ENCODE measurements around the gene CBS. TPM values are rescaled to one million over a fixed set of nuclear protein-coding genes. Genes with fewer than 3 reads are reported as not detected.
"Not testable (repeated sequence)": the region's sequence is repeated elsewhere in the genome, so short reads cannot be mapped to it uniquely, and the experiment has no call there.

CBS gene
- 10 to 100 TPM; 20.2 to 37.0 (median 30.1) TPM for polyA plus RNA-seq (ENCODE audit: insufficient read length in 3 of 3)

DNA sequence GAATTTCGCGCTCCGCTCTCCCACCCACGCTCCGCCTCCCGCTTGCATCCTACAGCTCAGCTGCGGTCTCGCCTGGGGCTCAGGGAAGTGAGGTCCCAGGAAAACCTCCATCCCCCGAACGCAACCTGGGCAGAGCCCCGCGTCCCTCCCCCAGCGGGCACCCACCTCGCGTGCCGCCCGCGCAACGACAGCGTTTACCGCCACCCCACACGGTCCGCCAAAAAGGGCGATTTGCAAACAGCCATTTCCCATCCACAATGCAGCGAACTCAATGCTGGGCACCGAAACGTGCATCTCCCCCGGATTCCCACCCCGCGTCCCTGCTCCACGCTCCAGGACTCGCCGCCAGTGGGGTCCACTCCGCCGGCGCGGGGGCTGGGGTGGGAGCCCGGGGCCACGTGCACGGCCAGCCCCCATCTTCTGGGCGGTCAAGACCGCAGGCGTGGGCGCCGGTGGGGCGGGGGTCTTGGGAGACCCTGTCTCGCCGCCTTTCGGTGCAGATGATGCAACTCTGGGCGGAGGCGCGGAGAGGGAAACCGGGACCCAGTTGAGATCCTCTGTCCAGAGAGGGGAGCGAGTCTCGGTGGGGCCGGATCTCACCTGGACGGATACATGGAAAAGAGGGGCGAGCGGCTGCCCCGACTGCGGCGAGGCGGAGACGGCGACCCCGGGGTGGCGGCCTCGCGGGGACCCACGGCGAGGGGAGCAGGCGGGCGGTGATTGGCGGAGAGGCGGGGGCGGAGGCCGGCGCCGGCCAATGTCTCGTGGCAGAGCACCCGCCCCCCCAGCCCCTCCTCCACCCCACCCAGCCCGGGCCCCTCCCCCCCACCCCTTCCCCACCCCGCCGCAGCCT lies at the start of gene CBS:
TSS of gene CBS (minus strand) at position 666 of the 853 bp plus-strand sequence. CDS start 3,642 bp downstream, outside the sequence.
- DNase-seq (ENCODE audit: low read depth in 3 of 3, low spot score in 2 of 3), result not testable (repeated sequence)

- DNase-seq (ENCODE audit: low read depth in 3 of 3, low spot score in 2 of 3), result not testable (repeated sequence)
Measured at GRCh38 chr21:43115956-43116355, 40.3 kb upstream of the CBS start.

GRCh38 chr21:43114483-43114882 lies 38.8 kb upstream of the CBS start:
- DNase-seq (ENCODE audit: low read depth in 3 of 3, low spot score in 2 of 3), result not testable (repeated sequence)

DNA sequence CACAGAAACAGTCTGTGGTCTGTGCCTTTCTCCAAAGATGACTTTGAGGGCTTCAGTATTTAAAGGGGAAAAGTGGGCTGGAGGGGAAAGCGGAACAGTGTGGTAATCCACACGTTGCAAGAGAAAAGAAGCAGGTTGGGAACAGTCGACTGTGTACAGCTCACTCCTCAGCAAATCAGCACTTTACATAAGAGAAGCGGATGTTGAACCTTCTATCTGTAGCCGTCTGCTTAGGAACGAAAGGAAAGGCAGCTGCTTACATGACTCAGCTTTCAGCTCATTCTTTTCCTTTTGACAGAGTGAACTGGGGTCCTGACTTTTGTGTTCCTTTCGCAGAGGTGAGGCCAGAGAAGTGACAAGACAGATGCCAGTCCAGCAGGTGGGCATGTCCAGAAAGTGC lies 33.4 kb upstream of the CBS start:
- DNase-seq (ENCODE audit: low read depth in 3 of 3, low spot score in 2 of 3), result not testable (repeated sequence)

DNA sequence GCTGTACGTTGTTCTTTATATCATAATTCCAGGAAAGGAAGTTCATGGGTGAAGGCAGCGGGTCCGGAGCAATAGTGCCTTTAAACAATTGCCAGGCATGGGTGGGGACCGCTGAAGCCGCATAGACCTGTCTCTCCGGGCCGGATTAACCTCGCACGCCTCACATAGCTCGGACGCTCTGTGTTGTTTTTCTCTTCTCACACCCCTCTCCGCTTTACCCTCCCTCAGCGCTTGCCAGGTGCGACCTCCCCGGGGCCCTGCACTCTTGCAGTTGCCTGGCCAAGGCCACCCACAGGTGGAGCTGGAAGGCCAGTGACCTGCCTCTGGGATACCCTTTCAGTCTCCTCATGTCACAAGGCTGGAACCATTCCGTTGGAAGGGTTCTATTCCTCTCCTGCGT lies 32.5 kb upstream of the CBS start:
- DNase-seq (ENCODE audit: low read depth in 3 of 3, low spot score in 2 of 3), result not testable (repeated sequence)

DNA sequence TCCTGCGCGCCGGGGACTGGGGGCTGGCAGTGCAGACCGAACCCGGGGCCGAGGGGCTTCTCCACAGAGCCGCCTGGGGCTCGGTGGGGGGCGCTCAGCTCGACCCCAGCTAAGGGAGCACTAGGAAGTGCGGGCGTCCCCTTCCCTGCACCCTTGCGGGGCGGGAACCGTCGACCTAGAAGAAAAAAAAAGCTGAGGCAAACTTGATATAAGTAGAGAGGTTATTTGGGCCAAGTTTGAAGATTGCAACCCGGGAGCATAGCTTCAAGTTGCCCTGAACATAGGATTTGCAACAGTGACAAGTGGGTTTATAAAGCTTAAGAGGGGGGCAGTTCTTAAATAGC lies 32.1 kb upstream of the CBS start:
- DNase-seq (ENCODE audit: low read depth in 3 of 3, low spot score in 2 of 3), result not testable (repeated sequence)

DNA sequence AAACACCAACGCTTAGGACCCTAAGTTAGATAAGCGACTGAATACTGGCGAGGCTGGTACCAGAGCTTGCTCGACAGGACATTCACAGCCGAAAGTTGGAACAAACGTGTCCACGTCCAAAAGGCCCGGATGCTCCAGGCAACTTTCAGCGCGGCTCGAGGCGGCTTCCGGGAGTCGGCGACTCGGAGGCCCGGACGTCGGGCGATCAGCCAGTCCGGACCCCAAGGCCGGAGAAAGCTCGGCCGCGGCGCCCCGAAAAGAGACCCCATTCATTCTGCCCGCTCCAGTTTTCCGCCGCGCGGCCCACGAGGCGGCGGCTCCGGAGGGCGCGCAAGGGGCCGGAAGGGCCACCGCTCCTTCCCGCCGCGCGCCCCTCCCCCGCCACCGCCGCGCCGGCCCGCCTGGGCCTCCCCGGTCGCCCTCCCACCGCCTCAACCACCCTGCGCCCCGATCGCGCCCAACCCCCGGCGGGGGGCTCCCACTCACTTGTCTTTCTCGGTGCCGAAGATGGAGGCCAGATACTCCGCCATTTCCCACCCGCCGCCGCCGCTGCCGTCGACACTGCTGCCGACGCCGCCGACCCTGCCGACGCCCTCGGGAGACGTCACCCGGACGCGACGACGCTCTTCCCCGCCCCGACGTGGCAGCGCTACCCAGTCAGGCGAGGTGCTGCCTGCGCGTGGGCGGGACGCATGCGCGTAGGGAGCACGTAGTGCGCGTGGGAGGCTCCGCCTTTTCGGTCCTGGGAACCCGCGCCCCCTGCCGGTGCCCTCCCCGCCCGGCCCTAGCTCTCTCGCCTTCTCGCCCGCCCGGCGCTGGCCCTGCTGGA lies 31.5 kb upstream of the CBS start, which contains the start of gene U2AF1:
TSS of gene U2AF1 (minus strand) at position 606 of the 829 bp plus-strand sequence. CDS start at position 530, 76 bp downstream.
- not testable (repeated sequence) for DNase-seq (ENCODE audit: low read depth in 3 of 3, low spot score in 2 of 3)

DNA sequence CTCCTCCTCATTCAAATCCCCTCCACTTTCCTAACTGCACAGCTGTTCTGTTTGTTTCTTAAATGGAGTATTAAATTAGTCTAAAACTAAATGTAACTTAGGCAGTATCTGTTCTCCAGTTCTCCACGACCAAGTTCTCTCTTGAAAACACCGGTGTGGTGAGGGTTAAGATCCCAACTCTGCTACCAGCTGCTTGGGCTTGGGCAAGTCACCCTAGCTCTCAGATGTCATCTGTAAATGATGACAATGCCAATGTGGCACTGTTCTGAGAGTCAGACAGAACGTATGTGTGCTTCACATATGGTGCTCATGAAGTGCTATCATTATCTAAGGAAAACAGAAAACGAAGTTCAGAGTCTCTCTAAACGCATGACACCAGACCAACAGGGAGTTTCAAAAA lies 29.0 kb upstream of the CBS start:
- DNase-seq (ENCODE audit: low read depth in 3 of 3, low spot score in 2 of 3), result not testable (repeated sequence)

DNA sequence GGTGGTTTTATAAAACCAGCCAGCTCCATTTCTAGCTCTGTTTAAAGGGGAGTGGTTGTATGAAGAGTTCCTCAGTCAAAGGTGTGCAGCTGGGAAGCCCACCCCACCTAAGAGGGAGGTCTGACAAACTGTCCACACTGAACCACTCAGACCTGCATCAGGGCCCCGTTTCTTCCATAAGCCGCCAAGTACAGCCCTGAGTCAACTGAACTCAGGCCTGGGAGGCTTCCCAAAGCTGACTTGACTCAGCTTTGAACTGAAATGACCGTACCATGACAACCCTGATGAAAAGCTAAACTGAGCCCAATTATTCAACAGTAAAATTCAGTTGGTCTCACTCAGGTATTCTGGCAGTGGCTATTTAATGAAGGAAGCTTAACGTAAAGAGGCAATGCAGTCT lies 26.6 kb upstream of the CBS start:
- DNase-seq (ENCODE audit: low read depth in 3 of 3, low spot score in 2 of 3), result not testable (repeated sequence)

DNA sequence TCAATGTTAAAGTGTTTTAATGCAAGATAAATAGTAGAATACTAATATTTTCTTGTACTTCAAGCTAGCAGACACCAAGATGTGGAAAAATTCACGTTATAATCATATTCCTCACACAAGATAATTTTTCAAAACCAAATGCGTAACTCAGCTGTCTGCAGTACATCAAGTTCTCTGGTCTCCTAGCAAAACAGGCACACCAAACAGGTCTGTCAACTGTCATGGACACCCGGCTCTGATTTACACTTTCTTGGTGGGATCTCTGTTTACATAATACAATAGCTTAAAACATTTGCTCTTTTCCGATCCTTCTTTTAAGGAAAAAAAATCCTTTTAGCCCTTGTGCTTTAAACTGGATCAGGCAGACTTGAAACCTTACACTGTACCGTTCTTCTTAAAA lies 26.0 kb upstream of the CBS start:
- DNase-seq (ENCODE audit: low read depth in 3 of 3, low spot score in 2 of 3), result not testable (repeated sequence)

- DNase-seq (ENCODE audit: low read depth in 3 of 3, low spot score in 2 of 3), result not testable (repeated sequence)
Measured at GRCh38 chr21:43101000-43101399, 25.4 kb upstream of the CBS start.

DNA sequence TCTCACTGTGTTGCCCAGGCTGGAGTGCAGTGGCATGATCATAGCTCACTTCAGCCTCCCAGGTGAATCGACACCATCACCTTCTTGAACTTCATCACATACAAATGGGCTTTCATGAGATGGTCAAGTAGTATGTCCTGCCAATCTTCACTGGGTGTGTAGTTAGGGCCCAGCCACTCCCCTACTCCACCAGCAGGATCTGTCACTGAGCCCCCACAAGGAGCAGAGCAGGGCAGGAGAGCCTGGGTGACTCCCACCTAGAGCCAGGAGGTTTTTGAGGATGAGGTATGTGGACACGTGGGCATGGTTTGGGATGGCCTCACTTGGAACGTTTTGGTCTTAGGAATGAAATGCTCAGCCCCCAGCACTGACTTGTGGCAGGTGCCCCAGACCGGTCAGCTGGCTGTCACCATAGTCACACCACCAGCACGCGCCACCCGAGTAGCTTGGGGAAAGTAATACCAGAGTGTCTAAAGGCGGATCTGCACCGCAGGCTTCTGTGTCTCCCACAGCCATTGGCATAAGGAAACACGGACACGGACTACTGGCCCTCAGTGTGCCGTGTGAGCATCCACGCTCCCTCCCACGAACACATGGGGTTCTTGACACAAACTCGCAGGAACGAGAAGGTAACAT lies 16.5 kb upstream of the CBS start:
- not testable (repeated sequence) for DNase-seq (ENCODE audit: low read depth in 3 of 3, low spot score in 2 of 3)

- not testable (repeated sequence) for DNase-seq (ENCODE audit: low read depth in 3 of 3, low spot score in 2 of 3)
Measured at GRCh38 chr21:43090947-43091346, 15.3 kb upstream of the CBS start.

DNA sequence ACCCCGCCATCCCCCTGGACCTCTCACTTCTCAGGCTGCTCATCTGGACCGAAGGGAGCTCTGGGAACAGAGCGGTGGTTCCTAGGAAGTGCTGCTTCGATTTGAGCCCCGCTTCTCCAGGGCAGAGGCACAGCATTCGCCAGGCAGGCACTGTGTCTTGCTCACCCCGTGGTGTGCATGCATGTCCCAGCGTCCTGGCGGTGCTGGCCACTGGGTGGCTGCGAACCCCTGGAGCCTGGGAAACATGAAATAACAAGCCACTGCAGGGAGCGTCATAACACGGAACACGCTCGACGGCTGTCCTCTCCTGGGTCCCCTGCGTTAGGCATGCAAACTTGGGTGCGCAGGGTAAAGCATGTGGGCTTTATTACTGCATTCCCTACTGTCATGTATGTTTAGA lies 13.8 kb upstream of the CBS start:
- not testable (repeated sequence) for DNase-seq (ENCODE audit: low read depth in 3 of 3, low spot score in 2 of 3)

- not testable (repeated sequence) for DNase-seq (ENCODE audit: low read depth in 3 of 3, low spot score in 2 of 3)
Measured at GRCh38 chr21:43082587-43083300, 7.1 kb upstream of the CBS start.

DNA sequence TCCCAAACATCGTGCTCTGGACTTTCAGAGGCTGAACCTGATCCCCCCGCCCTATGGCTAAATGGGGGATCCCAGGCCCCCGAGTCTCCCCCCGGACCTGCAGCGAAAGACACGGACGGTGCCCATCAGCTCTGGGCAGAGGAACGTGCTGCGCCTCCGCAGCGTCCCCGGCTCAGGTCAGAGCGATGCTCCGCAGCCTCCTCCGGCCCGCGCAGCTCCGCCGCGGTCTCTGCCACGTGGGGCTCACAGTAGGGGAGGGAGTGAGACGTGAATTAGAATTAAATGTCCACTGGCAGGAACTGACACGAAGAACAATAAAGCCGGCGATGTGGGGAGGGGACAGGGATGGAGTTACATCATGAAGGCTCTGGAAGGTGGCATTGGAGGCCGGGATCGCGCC lies 1.0 kb upstream of the CBS start:
- not testable (repeated sequence) for DNase-seq (ENCODE audit: low read depth in 3 of 3, low spot score in 2 of 3)

DNA sequence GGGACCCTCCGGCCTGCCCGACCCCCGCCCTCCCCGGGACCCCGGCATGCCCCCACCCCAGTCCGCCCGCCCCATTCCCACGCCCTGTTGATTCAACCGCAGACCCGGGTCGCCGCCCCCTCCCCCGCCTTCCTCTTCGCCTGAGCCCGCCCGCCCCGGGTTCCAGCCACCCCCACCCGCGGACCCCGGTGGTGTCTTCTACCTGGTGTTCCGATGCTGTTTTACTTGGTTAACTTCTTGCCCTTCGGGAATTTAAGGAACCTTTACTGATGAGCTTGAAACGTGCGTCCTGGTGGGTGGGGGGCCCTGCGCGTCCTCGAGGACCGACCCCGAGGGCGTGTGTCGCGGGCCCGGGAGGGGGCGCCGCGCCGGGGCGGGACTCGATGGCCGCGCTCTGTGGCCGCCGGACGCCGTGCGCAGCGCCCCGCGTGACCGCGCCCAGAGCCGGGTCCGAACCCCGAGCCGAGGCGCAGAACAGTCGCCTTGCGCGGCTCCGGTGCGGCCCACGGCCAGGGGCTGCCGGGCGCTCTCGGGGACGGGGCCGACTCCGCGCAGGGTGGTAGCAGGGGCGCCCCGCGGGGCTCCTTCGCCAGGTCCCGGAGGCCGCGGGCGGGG lies 495 bp upstream of the CBS start:
- DNase-seq (ENCODE audit: low read depth in 3 of 3, low spot score in 2 of 3), result not testable (repeated sequence)

DNA sequence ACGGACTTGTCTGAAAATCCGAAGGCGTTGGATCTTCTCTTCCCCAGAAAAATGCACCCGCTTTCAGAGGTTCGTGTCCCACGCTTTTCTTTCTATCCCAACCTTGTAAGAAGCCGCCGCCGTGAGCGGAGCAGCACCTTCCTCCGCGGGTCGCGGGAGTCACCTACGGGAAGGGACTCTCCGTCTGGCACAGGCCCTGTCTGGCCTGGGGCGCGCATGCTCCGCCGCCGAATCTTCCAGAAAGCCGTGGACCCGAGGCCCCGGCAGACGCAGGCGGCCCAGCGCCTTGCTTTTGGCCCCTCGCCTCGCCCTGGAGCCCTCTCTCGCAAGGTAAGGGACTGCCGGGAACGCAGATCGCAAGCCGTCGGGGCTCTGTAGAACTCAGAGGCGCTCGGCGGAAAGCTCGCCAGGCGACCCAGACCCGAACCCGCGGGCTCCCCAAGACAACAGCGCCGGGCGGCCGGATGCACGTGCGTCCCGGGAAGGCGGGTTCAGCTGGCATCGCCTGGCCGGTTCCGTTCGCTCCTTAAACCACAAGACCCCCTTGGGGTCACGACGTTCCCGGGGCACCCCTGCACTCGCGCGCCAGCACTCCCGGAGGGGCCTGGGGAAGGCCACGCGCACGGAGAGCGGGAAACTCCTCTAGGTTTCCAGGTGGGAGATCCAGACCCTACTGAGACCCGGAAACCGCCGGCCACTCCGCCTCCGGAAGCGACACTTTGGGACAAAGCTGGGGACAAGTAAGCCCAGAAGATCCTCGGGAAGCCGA lies 1.1 kb downstream of the CBS start:
- not testable (repeated sequence) for DNase-seq (ENCODE audit: low read depth in 3 of 3, low spot score in 2 of 3)

DNA sequence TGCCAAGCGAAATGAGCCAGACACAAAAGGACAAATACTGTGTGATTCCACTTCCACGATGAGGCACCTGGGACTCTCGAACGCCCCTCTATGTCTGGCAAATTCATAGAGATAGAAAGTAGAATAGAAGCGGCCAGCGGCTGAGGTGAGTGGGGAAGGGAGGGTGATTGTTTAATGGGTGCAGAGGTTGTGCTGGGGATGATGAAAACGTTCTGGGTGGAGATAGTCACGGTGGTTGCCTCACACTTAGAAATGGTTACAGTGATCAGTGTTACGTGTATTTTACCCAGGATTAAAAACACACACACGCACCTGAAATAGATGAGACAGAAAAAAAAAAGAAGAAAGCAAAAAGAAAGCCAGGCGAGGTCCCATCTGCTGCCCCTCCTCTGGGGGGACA lies 2.9 kb downstream of the CBS start:
- DNase-seq (ENCODE audit: low read depth in 3 of 3, low spot score in 2 of 3), result not testable (repeated sequence)
